ENCODE results near the gene SOS1. TPM values are rescaled to one million over a fixed set of nuclear protein-coding genes. Genes with fewer than 3 reads are reported as not detected.

Gene SOS1
- total RNA-seq, 1 donor from 2014 or later, result 44.0 TPM

GRCh38 chr2:39050109-39050508 lies 70.7 kb downstream of the SOS1 start:
- peak overlapping the region; percentile 22 for H3K27ac ChIP-seq (ENCODE audit: low read depth, low read length)
- no peak overlapping the region for H2AFZ ChIP-seq (ENCODE audit: low read depth, low read length)
- Mint-ChIP-seq H3K4me3 (ENCODE audit: unreplicated experiment) (no peak overlapping the region), H3K4me1 (ENCODE audit: low read depth, unreplicated experiment) (no peaks in the 10 kb centered on the region), H3K27ac (ENCODE audit: unreplicated experiment) (no peak overlapping the region), H3K9me3 (ENCODE audit: unreplicated experiment) (no peaks in the 10 kb centered on the region), H3K27me3 (ENCODE audit: low read depth, unreplicated experiment) (no peaks in the 10 kb centered on the region), H3K36me3 (ENCODE audit: low read depth, unreplicated experiment) (peaks cover 6% of the 10 kb centered on the region)
- no peaks in the 10 kb centered on the region for H3K36me3 ChIP-seq (ENCODE audit: insufficient read depth, low read length)
- FAIRE-seq, result no peak
- H3K4me2 ChIP-seq (ENCODE audit: low read length), result no peak overlapping the region
- H3K79me2 ChIP-seq (ENCODE audit: insufficient read depth, low read length), result no peaks in the 10 kb centered on the region
- H3K9me3 ChIP-seq (ENCODE audit: insufficient read depth, low read depth, low read length), result no peaks in the 10 kb centered on the region
- H3K4me3 ChIP-seq (ENCODE audit: insufficient read depth, low read depth, low read length), result no peak overlapping the region
- DNase-seq (ENCODE audit: low read depth), result peak; percentile 35
- H4K20me1 ChIP-seq (ENCODE audit: insufficient read depth, low read length), result no peaks in the 10 kb centered on the region
- no peaks in the 10 kb centered on the region for H3K27me3 ChIP-seq (ENCODE audit: insufficient read depth, low read length)
- TF ChIP-seq EZH2 (IDR thresholded peaks at IDR 0.05; ENCODE audit: insufficient read depth, low read length) (no peak), CTCF (IDR thresholded peaks at IDR 0.05; ENCODE audit: insufficient read depth, low read depth, low read length) (no peak)
- no peak overlapping the region for H3K9ac ChIP-seq (ENCODE audit: low read length)
- H3K4me1 ChIP-seq (ENCODE audit: insufficient read depth, low read length), result no peaks in the 10 kb centered on the region

DNA sequence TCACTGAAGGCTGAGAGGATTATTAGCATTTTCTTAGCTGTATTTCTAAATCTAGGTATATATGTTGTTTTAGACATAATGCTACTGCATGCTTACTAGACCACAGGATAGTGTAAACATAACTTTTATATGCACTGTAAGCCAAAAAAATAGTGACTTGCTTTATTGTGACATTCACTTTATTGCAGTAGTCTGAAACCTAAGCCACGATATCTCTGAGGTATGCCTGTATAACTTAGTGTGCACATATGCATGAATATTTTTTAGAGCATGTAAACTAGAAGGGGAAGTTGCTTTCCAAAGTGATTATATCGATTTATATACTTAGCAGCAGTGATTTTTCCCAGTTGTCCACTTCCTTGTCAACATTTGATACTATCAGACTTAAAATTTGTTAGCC lies 81.8 kb downstream of the SOS1 start:
- H3K27ac Mint-ChIP-seq (ENCODE audit: unreplicated experiment), result no peak overlapping the region
- no peak overlapping the region for H3K4me2 ChIP-seq (ENCODE audit: low read length)
- H2AFZ ChIP-seq (ENCODE audit: low read depth, low read length), result no peak overlapping the region
- no peaks in the 10 kb centered on the region for H3K36me3 ChIP-seq (ENCODE audit: insufficient read depth, low read length)
- FAIRE-seq (no peak), DNase-seq (ENCODE audit: low read depth) (no peak)
- H3K36me3 Mint-ChIP-seq (ENCODE audit: low read depth, unreplicated experiment), result peaks cover 11% of the 10 kb centered on the region
- H3K9ac ChIP-seq (ENCODE audit: low read length), result no peak overlapping the region
- no peak overlapping the region for H3K4me3 ChIP-seq (ENCODE audit: insufficient read depth, low read depth, low read length)
- H3K79me2 ChIP-seq (ENCODE audit: insufficient read depth, low read length), result no peaks in the 10 kb centered on the region
- no peaks in the 10 kb centered on the region for H3K9me3 Mint-ChIP-seq (ENCODE audit: unreplicated experiment)
- H3K27me3 Mint-ChIP-seq (ENCODE audit: low read depth, unreplicated experiment), result no peaks in the 10 kb centered on the region
- TF ChIP-seq CTCF (IDR thresholded peaks at IDR 0.05; ENCODE audit: insufficient read depth, low read depth, low read length) (no peak), EZH2 (IDR thresholded peaks at IDR 0.05; ENCODE audit: insufficient read depth, low read length) (no peak)
- H3K27me3 ChIP-seq (ENCODE audit: insufficient read depth, low read length), result no peaks in the 10 kb centered on the region
- H3K4me1 ChIP-seq (ENCODE audit: insufficient read depth, low read length), result no peaks in the 10 kb centered on the region
- no peak overlapping the region for H3K27ac ChIP-seq (ENCODE audit: low read depth, low read length)
- H3K4me1 Mint-ChIP-seq (ENCODE audit: low read depth, unreplicated experiment), result no peaks in the 10 kb centered on the region
- H3K9me3 ChIP-seq (ENCODE audit: insufficient read depth, low read depth, low read length), result no peaks in the 10 kb centered on the region
- no peak overlapping the region for H3K4me3 Mint-ChIP-seq (ENCODE audit: unreplicated experiment)
- no peaks in the 10 kb centered on the region for H4K20me1 ChIP-seq (ENCODE audit: insufficient read depth, low read length)

DNA sequence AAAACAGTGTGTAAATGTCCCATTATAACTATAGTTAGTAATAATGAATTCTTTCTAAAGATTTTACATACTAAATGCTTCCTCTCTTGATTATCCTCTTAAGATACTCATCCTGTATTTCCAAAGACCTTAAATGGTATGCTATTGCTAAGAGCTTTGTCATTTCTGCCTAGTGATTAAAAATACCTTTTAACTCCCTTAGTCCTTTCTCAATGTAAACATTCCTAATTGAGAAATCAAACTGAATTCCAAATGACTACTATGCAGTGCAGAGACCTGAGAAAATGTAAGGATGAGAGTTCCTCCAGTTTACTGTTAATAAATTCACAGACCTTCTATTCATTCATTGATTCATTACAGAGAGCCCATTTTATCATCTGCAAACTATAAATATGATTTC lies 86.9 kb downstream of the SOS1 start:
- Histone ChIP-seq H3K36me3 (ENCODE audit: insufficient read depth, low read length) (peaks cover 4% of the 10 kb centered on the region), H2AFZ (ENCODE audit: low read depth, low read length) (no peak overlapping the region), H3K27me3 (ENCODE audit: insufficient read depth, low read length) (no peaks in the 10 kb centered on the region), H3K9me3 (ENCODE audit: insufficient read depth, low read depth, low read length) (no peaks in the 10 kb centered on the region), H3K27ac (ENCODE audit: low read depth, low read length) (no peak overlapping the region), H3K4me1 (ENCODE audit: insufficient read depth, low read length) (no peaks in the 10 kb centered on the region), H3K4me3 (ENCODE audit: insufficient read depth, low read depth, low read length) (no peak overlapping the region), H3K9ac (ENCODE audit: low read length) (no peak overlapping the region), H4K20me1 (ENCODE audit: insufficient read depth, low read length) (no peaks in the 10 kb centered on the region), H3K79me2 (ENCODE audit: insufficient read depth, low read length) (no peaks in the 10 kb centered on the region), H3K4me2 (ENCODE audit: low read length) (no peak overlapping the region)
- Mint-ChIP-seq H3K27ac (ENCODE audit: unreplicated experiment) (no peak overlapping the region), H3K9me3 (ENCODE audit: unreplicated experiment) (no peaks in the 10 kb centered on the region), H3K36me3 (ENCODE audit: low read depth, unreplicated experiment) (peaks cover 9% of the 10 kb centered on the region), H3K4me3 (ENCODE audit: unreplicated experiment) (no peak overlapping the region), H3K4me1 (ENCODE audit: low read depth, unreplicated experiment) (no peaks in the 10 kb centered on the region), H3K27me3 (ENCODE audit: low read depth, unreplicated experiment) (no peaks in the 10 kb centered on the region)
- FAIRE-seq (no peak), DNase-seq (ENCODE audit: low read depth) (peak; percentile 20)
- TF ChIP-seq CTCF (IDR thresholded peaks at IDR 0.05; ENCODE audit: insufficient read depth, low read depth, low read length), result no peak
- no peak for TF ChIP-seq EZH2 (IDR thresholded peaks at IDR 0.05; ENCODE audit: insufficient read depth, low read length)
